NOMO-1 treated with dmso at 0.1 percent for 144 hours (cell line): ENCODE data around the gene PRR16.

Source experiments
- DNase-seq: peaks from one replicate; lab custom pipeline; 2025; ENCODE audit not compliant: unreplicated experiment; lab: John Stamatoyannopoulos, UW

The PRR16 gene

GRCh38 chr5:120706877-120707276, 242.8 kb downstream of the PRR16 start:
- no peak for DNase-seq

GRCh38 chr5:120717381-120717780, 253.3 kb downstream of the PRR16 start:
- DNase-seq = no peak

- DNase-seq = no peak
Observed at GRCh38 chr5:120730214-120730613, 266.1 kb downstream of the PRR16 start.

GRCh38 chr5:120734033-120734432, 269.9 kb downstream of the PRR16 start:
- no peak for DNase-seq

- DNase-seq = no peak
Observed at GRCh38 chr5:120735076-120735475, 271.0 kb downstream of the PRR16 start.
